Left lobe of liver (tissue), 2 donors: ENCODE measurements around the gene KLF13. TPM values are rescaled to one million over a fixed set of nuclear protein-coding genes. Genes with fewer than 3 reads are reported as not detected.

Source experiments
- ATAC-seq: fragments of 200-7000 bp; cut with Tn5 transposase; one replicate; pipeline ENCODE4 v1.9.1; 2020; ENCODE audit warnings: mild to moderate bottlenecking, moderate library complexity
- DNase-seq: peaks from one replicate; pipeline ENCODE4 v3.0.0-alpha.2; 2020; ENCODE audit warnings: low spot score
- total RNA-seq: library from RNA; stranded (reverse); gene quantifications from one replicate; pipeline ENCODE4 v1.2.1, GENCODE V29; 2021
- donor health status: DM: no; HTN: no; CAD: no; lungs with moderate emphysema.
- donor health status: DM: no; HTN: yes; CAD: no.

The KLF13 gene
- total RNA-seq, 1 donor from 2014 or later, result 91.9 TPM

- no peak for ATAC-seq
- no peak for DNase-seq
Observed at GRCh38 chr15:31376511-31376910, 49.9 kb downstream of the KLF13 start.

- ATAC-seq, result peak; percentile 71
- peak; percentile 78 for DNase-seq
Observed at GRCh38 chr15:31377030-31377429, 50.4 kb downstream of the KLF13 start.

DNA sequence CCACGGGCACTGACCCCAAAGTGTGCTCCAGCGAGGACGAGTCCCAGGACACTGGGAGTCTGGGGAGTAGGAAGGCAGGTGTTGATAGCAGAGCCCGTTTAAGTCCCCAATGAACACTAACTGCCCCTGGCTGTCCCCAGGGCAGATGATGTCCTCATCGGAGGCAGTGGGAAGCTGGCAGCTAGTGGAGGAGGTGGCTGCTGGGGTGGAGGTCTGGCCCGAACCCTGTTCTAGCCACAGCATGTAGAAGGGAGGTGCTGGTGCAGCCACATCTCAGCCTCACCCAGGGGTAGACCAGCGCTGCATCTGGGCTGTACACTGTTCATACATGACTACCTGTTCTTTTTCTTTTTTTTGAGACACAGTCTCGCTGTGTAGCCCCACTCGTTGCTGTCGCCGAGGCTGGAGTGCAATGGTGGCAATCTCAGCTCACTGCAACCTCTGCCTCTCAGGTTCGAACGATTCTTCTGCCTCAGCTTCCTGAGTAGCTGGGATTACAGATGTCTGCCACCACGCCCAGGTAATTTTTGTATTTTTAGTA, 51.8 kb downstream of the KLF13 start:
- ATAC-seq (no peak), DNase-seq (no peak)

DNA sequence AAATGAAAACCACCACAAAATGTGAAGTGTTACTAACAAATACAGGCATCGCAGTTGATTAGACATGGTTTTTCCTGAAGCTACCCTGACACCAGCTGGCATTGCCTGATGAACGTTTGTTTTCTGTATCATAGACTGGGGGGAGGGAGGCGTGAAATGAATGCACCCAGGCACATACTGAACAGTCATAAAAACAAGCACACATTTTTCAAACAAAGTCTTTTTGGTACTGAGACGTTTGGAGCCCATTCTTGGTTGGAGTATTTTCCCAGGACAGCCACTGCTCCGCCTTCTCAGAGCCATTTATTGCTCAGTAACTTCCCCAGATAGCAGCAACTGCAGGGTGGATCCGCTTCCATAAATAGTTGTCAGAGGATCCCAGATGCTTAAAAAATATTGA, 52.4 kb downstream of the KLF13 start:
- no peak for DNase-seq
- ATAC-seq, result no peak

GRCh38 chr15:31379577-31379976, 52.9 kb downstream of the KLF13 start:
- no peak for DNase-seq
- ATAC-seq, result no peak

DNA sequence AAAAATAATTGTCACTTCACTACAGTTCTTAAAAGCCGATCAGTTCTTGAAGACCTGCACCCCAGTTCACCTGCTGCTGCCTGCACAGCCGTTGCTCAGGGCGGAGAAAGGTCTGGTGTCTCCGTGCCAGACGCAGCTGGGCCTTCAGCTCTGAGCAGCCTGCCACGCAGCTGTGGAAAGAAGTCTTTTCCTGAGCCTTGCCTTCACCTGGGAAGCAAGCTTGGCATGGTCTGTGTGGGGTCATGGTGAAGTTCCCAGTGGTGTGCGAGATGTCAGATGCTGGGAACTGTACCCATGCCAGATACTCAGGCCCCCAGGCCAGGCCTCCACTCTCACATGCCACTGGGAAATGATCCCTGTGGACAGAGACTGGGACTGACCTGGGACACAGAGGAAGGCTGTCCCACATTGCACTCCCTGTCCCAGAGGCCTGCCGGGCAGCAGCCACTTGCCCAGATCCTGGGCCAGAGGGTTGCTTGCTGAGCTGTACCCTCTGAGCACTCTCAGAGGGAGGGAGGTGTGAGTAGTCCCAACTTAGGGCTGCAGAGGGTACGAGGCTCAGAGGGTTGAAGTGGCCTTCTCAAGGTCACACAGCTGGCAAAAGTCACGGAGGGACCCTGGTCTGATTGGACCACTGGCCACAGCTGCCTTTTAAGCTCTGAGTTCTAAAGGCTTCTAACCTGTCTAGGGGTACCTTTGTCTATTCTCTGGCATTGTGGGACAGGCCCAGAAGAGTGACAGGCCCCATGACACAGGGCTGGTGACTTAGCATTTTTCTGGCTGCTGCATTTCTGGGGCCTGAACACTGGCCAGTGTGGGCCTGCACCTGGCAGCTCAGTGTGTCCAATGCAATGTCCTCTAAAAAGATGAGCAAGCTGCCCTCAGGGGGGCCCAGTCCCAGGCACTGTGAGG, 55.4 kb downstream of the KLF13 start:
- peak; percentile 68 for ATAC-seq
- peak; percentile 59 for DNase-seq

GRCh38 chr15:31382713-31383045, 56.0 kb downstream of the KLF13 start:
- DNase-seq (peak; percentile 56), ATAC-seq (peak; percentile 40)

- ATAC-seq (peak; percentile 69), DNase-seq (peak; percentile 84)
Observed at GRCh38 chr15:31383139-31383538, 56.5 kb downstream of the KLF13 start.

GRCh38 chr15:31384568-31384967, 57.9 kb downstream of the KLF13 start:
- DNase-seq (no peak), ATAC-seq (no peak)

- ATAC-seq (no peak), DNase-seq (no peak)
Observed at GRCh38 chr15:31385736-31386135, 59.1 kb downstream of the KLF13 start.

DNA sequence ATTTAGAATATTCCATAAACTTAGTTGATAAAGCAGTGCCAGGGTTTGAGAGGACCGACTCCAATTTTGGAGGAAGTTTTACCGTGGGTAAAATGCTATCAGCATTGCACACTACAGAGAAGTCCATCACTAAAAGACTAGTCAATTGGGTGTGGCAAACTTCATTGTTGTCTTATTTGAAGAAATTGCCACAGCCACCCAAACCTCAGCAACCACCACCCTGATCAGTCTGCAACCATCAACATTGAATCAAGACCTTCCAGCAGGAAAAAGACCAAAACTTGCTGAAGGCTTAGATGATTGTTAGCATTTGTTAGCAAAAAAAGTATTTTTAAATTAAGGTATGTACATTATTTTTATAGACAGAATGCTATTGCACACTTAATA, 60.5 kb downstream of the KLF13 start:
- no peak for DNase-seq

GRCh38 chr15:31387479-31388118, 61.0 kb downstream of the KLF13 start:
- DNase-seq (peak; percentile 94), ATAC-seq (peak; percentile 75)

More for the DNA sequence above, 60.5 kb downstream of the KLF13 start:
- no peak for ATAC-seq

- no peak for ATAC-seq
- DNase-seq, result no peak
Observed at GRCh38 chr15:31389576-31389975, 62.9 kb downstream of the KLF13 start.

DNA sequence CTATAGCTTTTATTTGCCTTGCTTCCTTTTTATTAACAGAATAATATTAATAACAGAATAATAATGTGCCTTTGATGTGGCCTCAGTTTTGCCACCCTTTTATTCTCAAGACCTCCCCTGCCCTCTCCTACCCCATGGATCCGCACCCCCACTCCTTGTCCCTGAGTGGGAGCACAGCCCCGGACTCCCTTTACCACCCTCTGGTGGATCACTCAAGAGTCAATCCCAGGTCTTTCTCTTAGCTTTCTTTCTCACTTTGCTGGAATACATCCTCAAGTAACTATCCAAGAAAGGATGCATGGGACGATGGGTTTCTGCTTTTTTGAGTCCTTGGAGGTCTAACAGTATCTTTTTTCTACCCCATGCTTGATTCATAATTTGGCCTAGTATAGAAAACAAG, 63.4 kb downstream of the KLF13 start:
- no peak for ATAC-seq

GRCh38 chr15:31390777-31391486, 64.3 kb downstream of the KLF13 start:
- DNase-seq, result no peak
- no peak for ATAC-seq

More for the DNA sequence above, 63.4 kb downstream of the KLF13 start:
- no peak for DNase-seq

DNA sequence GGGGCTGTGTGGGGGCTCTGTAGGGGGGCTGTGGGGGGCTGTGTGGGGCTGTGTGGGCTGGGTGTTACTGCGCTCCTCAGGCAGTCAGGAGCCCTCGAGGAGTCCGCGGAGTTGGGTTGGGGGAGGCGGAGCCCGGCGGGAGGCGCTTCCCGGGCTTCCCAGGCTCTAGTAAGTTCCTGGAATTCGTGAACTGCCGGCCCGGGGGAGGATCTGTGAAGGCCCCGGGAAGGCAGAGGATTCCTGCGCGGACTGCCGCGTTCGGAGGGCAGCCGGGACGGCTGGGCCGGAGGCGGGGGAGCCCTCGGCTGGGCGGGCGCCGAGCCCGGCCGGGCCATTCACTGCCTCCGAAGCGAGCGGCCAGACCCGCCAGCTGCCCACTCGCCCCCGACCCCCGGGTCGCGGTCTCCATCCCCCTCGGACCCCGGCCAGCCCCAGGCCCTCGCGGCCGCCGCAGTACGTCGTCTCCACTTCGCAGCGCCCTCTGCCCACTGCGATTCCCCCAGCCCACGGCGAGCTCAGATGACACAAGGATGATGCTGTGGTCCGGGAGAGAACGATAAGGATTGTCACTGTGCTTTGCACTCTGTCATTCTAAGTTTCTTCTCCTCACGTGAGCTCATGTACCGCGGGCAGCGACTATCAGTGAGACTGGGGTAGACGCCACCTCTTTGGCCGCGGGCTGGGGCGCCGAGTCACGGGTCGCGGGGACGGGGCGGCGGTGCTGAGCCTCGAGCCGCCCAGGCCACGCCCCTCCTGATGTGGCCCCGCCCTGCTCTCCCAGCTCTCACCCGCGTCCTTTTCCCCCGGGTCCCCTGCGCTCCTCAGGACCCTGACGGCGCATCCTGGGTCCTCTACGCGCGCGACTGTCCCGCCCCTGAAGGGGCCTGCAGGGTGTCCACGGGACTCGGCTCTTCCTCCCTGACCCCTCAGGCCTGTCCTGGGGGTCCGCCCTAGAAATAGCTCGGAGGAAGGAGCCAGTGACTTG, 65.3 kb downstream of the KLF13 start:
- ATAC-seq (peak; percentile 71), DNase-seq (peak; percentile 80)

DNA sequence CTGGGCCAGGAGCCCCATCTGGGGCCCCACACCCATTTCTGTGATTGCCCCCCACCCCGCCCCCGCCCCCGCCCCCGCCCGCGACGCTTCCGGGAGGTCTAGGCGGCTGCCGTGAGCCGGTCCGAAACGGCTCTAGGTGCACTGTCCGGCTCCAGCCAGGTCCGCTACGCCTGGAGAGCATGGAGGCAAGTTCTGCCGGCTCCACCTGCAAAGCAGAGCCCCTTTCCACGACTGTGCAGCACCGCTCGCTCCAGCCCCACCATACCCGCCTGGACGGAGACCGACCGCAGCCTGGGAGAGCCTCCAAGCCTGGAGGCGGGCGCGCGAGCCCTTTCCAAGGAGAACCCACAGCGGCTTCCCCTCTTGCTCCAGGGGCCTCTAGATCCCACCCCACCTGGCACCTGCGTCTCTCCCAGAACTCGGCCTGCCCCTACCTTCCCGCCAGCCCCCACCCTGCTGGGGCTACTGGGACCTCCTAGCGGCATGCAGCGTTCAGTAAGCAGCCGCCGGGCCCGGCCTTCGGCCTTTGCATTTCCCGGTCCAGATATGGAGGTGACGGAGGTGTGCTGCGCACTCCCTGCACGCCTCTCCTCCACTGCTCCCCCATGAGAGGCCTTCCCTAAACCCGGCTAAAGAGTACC, 66.2 kb downstream of the KLF13 start:
- ATAC-seq (no peak), DNase-seq (no peak)

DNA sequence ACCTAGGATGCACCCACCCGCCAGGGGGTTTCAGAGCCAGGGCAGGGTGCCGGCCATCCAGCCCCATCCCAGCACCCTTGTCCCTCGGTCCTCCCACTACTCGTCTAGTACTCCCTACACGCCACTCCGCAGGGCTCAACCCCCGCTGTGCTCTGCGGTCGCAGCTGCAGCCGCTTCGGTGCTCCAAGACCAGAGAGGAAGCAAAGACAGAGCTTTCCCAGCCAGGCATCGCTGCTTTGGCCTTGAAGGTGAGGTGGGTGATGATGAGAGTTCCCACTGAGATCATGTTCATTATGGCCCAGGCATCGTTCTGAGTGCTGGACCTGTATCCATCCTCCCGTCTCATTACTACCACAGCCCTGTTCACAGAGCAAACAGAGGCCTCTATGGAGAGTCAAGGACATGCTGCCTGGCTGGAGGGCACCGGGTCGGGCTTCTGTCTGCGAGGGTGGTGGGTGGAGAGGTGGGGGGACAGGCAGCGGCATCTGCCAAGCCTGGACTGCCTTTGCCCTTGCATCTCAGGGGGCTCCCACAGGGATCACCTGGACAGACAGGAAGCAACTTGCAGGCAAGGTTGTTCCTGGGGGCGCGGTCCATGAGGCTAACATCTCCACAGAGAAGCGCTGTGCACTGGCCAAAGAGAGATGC, 66.9 kb downstream of the KLF13 start:
- DNase-seq (no peak), ATAC-seq (no peak)

GRCh38 chr15:31396881-31397560, 70.4 kb downstream of the KLF13 start:
- ATAC-seq, result peak; percentile 82
- peak; percentile 88 for DNase-seq
